ENCODE measurements around the gene GBF1. TPM values are rescaled to one million over a fixed set of nuclear protein-coding genes. Genes with fewer than 3 reads are reported as not detected.
"Not testable (repeated sequence)": the region's sequence is repeated elsewhere in the genome, so short reads cannot be mapped to it uniquely, and the experiment has no call there.

Gene GBF1
- polyA plus RNA-seq, 3 donors, result 4.2 to 17.4 (median 11.9) TPM

- Mint-ChIP-seq H3K4me3 (no peak overlapping the region), H3K4me1 (peaks cover 6% of the 10 kb centered on the region), H3K36me3 (peaks cover 4 to 7% of the 10 kb centered on the region in 2 donors), H3K27me3 (ENCODE audit: low read depth in 3 of 3) (no peaks in the 10 kb centered on the region), H3K9me3 (peaks cover 0 to 2% (median 0%) of the 10 kb centered on the region in 7 donors), H3K27ac (no peak overlapping the region)
- no peaks in the 10 kb centered on the region for H3K9me3 ChIP-seq (replicated peaks in 1 of 2; ENCODE audit: control insufficient read depth in 1 of 2, insufficient read depth in 1 of 2, low read length in 2 of 2)
- TF ChIP-seq CTCF (IDR thresholded peaks at IDR 0.05), result no peak
- no peak overlapping the region for H3K4me2 ChIP-seq (replicated peaks; ENCODE audit: extremely low read depth, low read length, poor library complexity, severe bottlenecking)
- no peak overlapping the region for H3K9ac ChIP-seq (ENCODE audit: insufficient read depth, low read length, poor library complexity, severe bottlenecking)
- no peaks in the 10 kb centered on the region for H3K27me3 ChIP-seq (ENCODE audit: control insufficient read depth in 2 of 2, insufficient read depth in 2 of 2, low read length in 2 of 2)
- peak overlapping the region in 1 of 2 donors; percentile 13 for H3K27ac ChIP-seq (ENCODE audit: low read depth in 1 of 2, low read length in 2 of 2)
- peaks cover 54% of the 10 kb centered on the region for H3K79me2 ChIP-seq (ENCODE audit: insufficient read depth, low read length)
- H3K4me1 ChIP-seq (ENCODE audit: control insufficient read depth in 1 of 2, insufficient read depth in 2 of 2, low read length in 2 of 2), result no peaks in the 10 kb centered on the region
- H3K4me3 ChIP-seq (replicated peaks in 1 of 3; ENCODE audit: low read depth in 2 of 3, low read length in 3 of 3), result no peak overlapping the region
- H2AFZ ChIP-seq (ENCODE audit: insufficient read depth, low read depth, low read length, poor library complexity, severe bottlenecking), result no peak overlapping the region
- peaks cover 72% of the 10 kb centered on the region for H4K20me1 ChIP-seq (ENCODE audit: insufficient read depth, low read length)
- peaks cover 0 to under 1% of the 10 kb centered on the region in 2 donors for H3K36me3 ChIP-seq (replicated peaks in 1 of 2; ENCODE audit: control insufficient read depth in 1 of 2, insufficient read depth in 2 of 2, low read length in 2 of 2)
- DNase-seq, result no peak
- 100% methylated on average over 1 of the region's 4 CpGs for WGBS (ENCODE audit: insufficient coverage)
- intact Hi-C loops (cut with micrococcal nuclease), result no loop called here
These were observed 55.0 kb downstream of the GBF1 start for GRCh38 chr10:102300278-102300843.

- H3K27me3 ChIP-seq (ENCODE audit: control insufficient read depth in 2 of 2, insufficient read depth in 2 of 2, low read length in 2 of 2); H3K27me3 Mint-ChIP-seq (ENCODE audit: low read depth in 3 of 3); H3K27ac ChIP-seq (ENCODE audit: low read depth in 1 of 2, low read length in 2 of 2); H3K27ac Mint-ChIP-seq; H3K9me3 ChIP-seq (replicated peaks in 1 of 2; ENCODE audit: control insufficient read depth in 1 of 2, insufficient read depth in 1 of 2, low read length in 2 of 2); H3K4me1 ChIP-seq (ENCODE audit: control insufficient read depth in 1 of 2, insufficient read depth in 2 of 2, low read length in 2 of 2); H3K4me2 ChIP-seq (replicated peaks; ENCODE audit: extremely low read depth, low read length, poor library complexity, severe bottlenecking); intact Hi-C loops (cut with micrococcal nuclease); H3K4me3 ChIP-seq (replicated peaks in 1 of 3; ENCODE audit: low read depth in 2 of 3, low read length in 3 of 3); H3K9me3 Mint-ChIP-seq; H3K4me3 Mint-ChIP-seq; H3K36me3 ChIP-seq (replicated peaks in 1 of 2; ENCODE audit: control insufficient read depth in 1 of 2, insufficient read depth in 2 of 2, low read length in 2 of 2); H3K4me1 Mint-ChIP-seq; H2AFZ ChIP-seq (ENCODE audit: insufficient read depth, low read depth, low read length, poor library complexity, severe bottlenecking); DNase-seq; H3K9ac ChIP-seq (ENCODE audit: insufficient read depth, low read length, poor library complexity, severe bottlenecking): not testable (repeated sequence)
- peaks cover 58% of the 10 kb centered on the region for H3K79me2 ChIP-seq (ENCODE audit: insufficient read depth, low read length)
- WGBS (ENCODE audit: insufficient coverage), result no CpG with 5 or more reads among the region's 3 CpGs
- peaks cover 71% of the 10 kb centered on the region for H4K20me1 ChIP-seq (ENCODE audit: insufficient read depth, low read length)
- H3K36me3 Mint-ChIP-seq, result peaks cover 4 to 11% of the 10 kb centered on the region in 2 donors
These were observed 55.6 kb downstream of the GBF1 start for GRCh38 chr10:102300912-102301311.

DNA sequence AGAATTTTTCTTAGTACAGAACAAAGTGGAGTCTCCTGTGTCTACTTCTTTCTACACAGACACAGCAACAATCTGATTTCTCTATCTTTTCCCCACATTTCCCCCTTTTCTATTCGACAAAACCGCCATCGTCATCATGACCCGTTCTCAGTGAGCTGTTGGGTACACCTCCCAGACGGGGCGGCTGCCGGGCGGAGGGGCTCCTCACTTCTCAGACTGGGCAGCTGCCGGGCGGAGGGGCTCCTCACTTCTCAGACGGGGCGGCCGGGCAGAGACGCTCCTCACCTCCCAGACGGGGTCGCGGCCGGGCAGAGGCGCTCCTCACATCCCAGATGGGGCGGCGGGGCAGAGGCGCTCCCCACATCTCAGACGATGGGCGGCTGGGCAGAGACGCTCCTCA lies 56.0 kb downstream of the GBF1 start:
- DNase-seq; H3K27ac Mint-ChIP-seq; H3K4me3 ChIP-seq (replicated peaks in 1 of 3; ENCODE audit: low read depth in 2 of 3, low read length in 3 of 3); H3K9me3 Mint-ChIP-seq; H3K4me1 Mint-ChIP-seq; H3K27me3 ChIP-seq (ENCODE audit: control insufficient read depth in 2 of 2, insufficient read depth in 2 of 2, low read length in 2 of 2); H3K4me3 Mint-ChIP-seq; H3K27ac ChIP-seq (ENCODE audit: low read depth in 1 of 2, low read length in 2 of 2); H3K4me1 ChIP-seq (ENCODE audit: control insufficient read depth in 1 of 2, insufficient read depth in 2 of 2, low read length in 2 of 2); H3K27me3 Mint-ChIP-seq (ENCODE audit: low read depth in 3 of 3); intact Hi-C loops (cut with micrococcal nuclease); H3K9me3 ChIP-seq (replicated peaks in 1 of 2; ENCODE audit: control insufficient read depth in 1 of 2, insufficient read depth in 1 of 2, low read length in 2 of 2); H3K36me3 ChIP-seq (replicated peaks in 1 of 2; ENCODE audit: control insufficient read depth in 1 of 2, insufficient read depth in 2 of 2, low read length in 2 of 2); H3K9ac ChIP-seq (ENCODE audit: insufficient read depth, low read length, poor library complexity, severe bottlenecking); H2AFZ ChIP-seq (ENCODE audit: insufficient read depth, low read depth, low read length, poor library complexity, severe bottlenecking); H3K4me2 ChIP-seq (replicated peaks; ENCODE audit: extremely low read depth, low read length, poor library complexity, severe bottlenecking): not testable (repeated sequence)
- peaks cover 6 to 14% of the 10 kb centered on the region in 2 donors for H3K36me3 Mint-ChIP-seq
- peaks cover 71% of the 10 kb centered on the region for H4K20me1 ChIP-seq (ENCODE audit: insufficient read depth, low read length)
- H3K79me2 ChIP-seq (ENCODE audit: insufficient read depth, low read length), result peaks cover 58% of the 10 kb centered on the region
- 100% methylated on average over 7 of the region's 25 CpGs for WGBS (ENCODE audit: insufficient coverage)

Measured in CD14-positive monocyte (primary cell).